ENCODE measurements around the gene BCOR.
A peak's percentile ranks its signal among the peaks of the same experiment; 100 is the strongest.

BCOR gene

GRCh38 chrX:40018041-40018440, 79.7 kb downstream of the BCOR start:
- H3K4me3 Mint-ChIP-seq: no peak overlapping the region
- no peak overlapping the region for H3K27ac Mint-ChIP-seq
- no peaks in the 10 kb centered on the region for H3K27me3 Mint-ChIP-seq (ENCODE audit: low read depth)
- H3K9me3 Mint-ChIP-seq: peaks cover 9% of the 10 kb centered on the region
- TF ChIP-seq CTCF (IDR thresholded peaks at IDR 0.05; ENCODE audit: unreplicated experiment in 3 of 3): no peak
- no peaks in the 10 kb centered on the region for H3K36me3 Mint-ChIP-seq (ENCODE audit: low read depth)
- peaks cover 5% of the 10 kb centered on the region for H3K4me1 Mint-ChIP-seq

- TF ChIP-seq CTCF (IDR thresholded peaks at IDR 0.05; ENCODE audit: unreplicated experiment in 3 of 3): no peak
These were observed 81.0 kb downstream of the BCOR start for GRCh38 chrX:40016749-40017148.

GRCh38 chrX:40015693-40016092, 82.1 kb downstream of the BCOR start:
- H3K36me3 Mint-ChIP-seq (ENCODE audit: low read depth): no peaks in the 10 kb centered on the region
- no peak for TF ChIP-seq CTCF (IDR thresholded peaks at IDR 0.05; ENCODE audit: unreplicated experiment in 3 of 3)
- peak overlapping the region; percentile 66 to 81 (median 80) for H3K4me3 Mint-ChIP-seq
- peaks cover 16% of the 10 kb centered on the region for H3K4me1 Mint-ChIP-seq
- H3K9me3 Mint-ChIP-seq: peaks cover 3% of the 10 kb centered on the region
- H3K27ac Mint-ChIP-seq: peak overlapping the region; percentile 12 to 83 (median 45)
- peaks cover 9% of the 10 kb centered on the region for H3K27me3 Mint-ChIP-seq (ENCODE audit: low read depth)

More at GRCh38 chrX:40016749-40017148, 81.0 kb downstream of the BCOR start:
- Mint-ChIP-seq H3K4me1 (peaks cover 9% of the 10 kb centered on the region), H3K9me3 (peaks cover 6% of the 10 kb centered on the region), H3K36me3 (ENCODE audit: low read depth) (no peaks in the 10 kb centered on the region), H3K27ac (no peak overlapping the region), H3K4me3 (peak overlapping the region in 1 of 3 experiments; percentile 80), H3K27me3 (ENCODE audit: low read depth) (peaks cover 7% of the 10 kb centered on the region)

- Mint-ChIP-seq H3K4me3 (peak overlapping the region; percentile 83 to 85 (median 83)), H3K9me3 (peaks cover 3% of the 10 kb centered on the region), H3K36me3 (ENCODE audit: low read depth) (no peaks in the 10 kb centered on the region), H3K27me3 (ENCODE audit: low read depth) (peaks cover 19% of the 10 kb centered on the region), H3K27ac (peak overlapping the region; percentile 48 to 70 (median 64)), H3K4me1 (peaks cover 34% of the 10 kb centered on the region)
- TF ChIP-seq CTCF (IDR thresholded peaks at IDR 0.05; ENCODE audit: unreplicated experiment in 3 of 3): no peak
These were observed 84.2 kb downstream of the BCOR start for GRCh38 chrX:40013266-40014195.

- Mint-ChIP-seq H3K36me3 (ENCODE audit: low read depth) (no peaks in the 10 kb centered on the region), H3K4me3 (peak overlapping the region; percentile 82 to 85 (median 83))
These were observed 84.9 kb downstream of the BCOR start for GRCh38 chrX:40012868-40013265.

More at GRCh38 chrX:40012868-40013265, 84.9 kb downstream of the BCOR start:
- Mint-ChIP-seq H3K9me3 (peaks cover 4% of the 10 kb centered on the region), H3K4me1 (peaks cover 39% of the 10 kb centered on the region), H3K27ac (peak overlapping the region; percentile 67 to 86 (median 76)), H3K27me3 (ENCODE audit: low read depth) (peaks cover 19% of the 10 kb centered on the region)
- no peak for TF ChIP-seq CTCF (IDR thresholded peaks at IDR 0.05; ENCODE audit: unreplicated experiment in 3 of 3)

Measured in nephron (organoid).